Stimulated activated CD4-positive, alpha-beta T cell treated with anti-CD3 and anti-CD28 coated beads, Interleukin-12 subunit alpha, Interleukin-12 subunit beta, amount 100 ng/mL, for 24 hours (primary cell): ENCODE results near the gene COL15A1.
"Not testable (repeated sequence)": the region's sequence is repeated elsewhere in the genome, so short reads cannot be mapped to it uniquely, and the experiment has no call there.

ENCODE experiments used
- DNase-seq, 2 experiments: peaks; one replicate each; pipeline ENCODE4 v3.0.0-alpha.2; 2020; ENCODE audit warnings: low read depth in 2 of 2

Gene COL15A1

GRCh38 chr9:98943682-98944056, at the start of gene COL15A1:
TSS of gene COL15A1 (plus strand) at chr9:98943907. CDS start at chr9:98944062, 155 bp downstream.
- DNase-seq: no peak

GRCh38 chr9:98894171-98894570, 49.5 kb upstream of the COL15A1 start:
- no peak for DNase-seq

- DNase-seq: no peak
Observed at GRCh38 chr9:98894761-98895160, 48.9 kb upstream of the COL15A1 start.

- DNase-seq: no peak
Observed at GRCh38 chr9:98896632-98897031, 47.1 kb upstream of the COL15A1 start.

GRCh38 chr9:98897745-98898144, 46.0 kb upstream of the COL15A1 start:
- DNase-seq: no peak

- DNase-seq: no peak
Observed at GRCh38 chr9:98899408-98900056, 44.2 kb upstream of the COL15A1 start.

GRCh38 chr9:98900244-98900643, 43.5 kb upstream of the COL15A1 start:
- no peak for DNase-seq

GRCh38 chr9:98900725-98901124, 43.0 kb upstream of the COL15A1 start:
- DNase-seq: no peak

- DNase-seq: not testable (repeated sequence)
Observed at GRCh38 chr9:98901843-98902242, 41.9 kb upstream of the COL15A1 start.

GRCh38 chr9:98902516-98902915, 41.2 kb upstream of the COL15A1 start:
- no peak for DNase-seq

GRCh38 chr9:98902925-98903324, 40.8 kb upstream of the COL15A1 start:
- DNase-seq: no peak

GRCh38 chr9:98903961-98904411, 39.7 kb upstream of the COL15A1 start:
- DNase-seq: no peak

GRCh38 chr9:98905015-98905414, 38.7 kb upstream of the COL15A1 start:
- DNase-seq: no peak

GRCh38 chr9:98906273-98907040, 37.2 kb upstream of the COL15A1 start:
- DNase-seq: no peak

- no peak for DNase-seq
Observed at GRCh38 chr9:98907055-98907454, 36.7 kb upstream of the COL15A1 start.

GRCh38 chr9:98908897-98909634, 34.6 kb upstream of the COL15A1 start:
- DNase-seq: no peak

- DNase-seq: no peak
Observed at GRCh38 chr9:98909935-98910334, 33.8 kb upstream of the COL15A1 start.

- DNase-seq: no peak
Observed at GRCh38 chr9:98911042-98911441, 32.7 kb upstream of the COL15A1 start.

- not testable (repeated sequence) for DNase-seq
Observed at GRCh38 chr9:98911738-98912137, 32.0 kb upstream of the COL15A1 start.

GRCh38 chr9:98912450-98912849, 31.3 kb upstream of the COL15A1 start:
- DNase-seq: no peak

- DNase-seq: no peak
Observed at GRCh38 chr9:98913044-98913443, 30.7 kb upstream of the COL15A1 start.

GRCh38 chr9:98913705-98914104, 30.0 kb upstream of the COL15A1 start:
- no peak for DNase-seq

GRCh38 chr9:98915599-98915998, 28.1 kb upstream of the COL15A1 start:
- DNase-seq: no peak
